ENCODE measurements around the gene COL11A1. TPM values are rescaled to one million over a fixed set of nuclear protein-coding genes. Genes with fewer than 3 reads are reported as not detected.
"Not testable (repeated sequence)": the region's sequence is repeated elsewhere in the genome, so short reads cannot be mapped to it uniquely, and the experiment has no call there.

COL11A1 gene
- total RNA-seq, 4 donors from 2014 or later = 0.34 to 3.7 (median 1.8) TPM

GRCh38 chr1:103129796-103130195 is 21.5 kb upstream of the COL11A1 start:
- no peak for DNase-seq (ENCODE audit: low spot score in 2 of 2)
- TF ChIP-seq POLR2A (IDR thresholded peaks at IDR 0.05) (no peak), CTCF (IDR thresholded peaks at IDR 0.05) (no peak)
- intact Hi-C loops (cut with DNase I; ENCODE audit: low total_unique reads) = no loop called here
- no peak overlapping the region for H3K4me3 ChIP-seq (ENCODE audit: low read depth, poor library complexity, severe bottlenecking)
- WGBS, 2 donors = 69 to 79% methylated on average over 1 of the region's 1 CpG

- 0 to 85% methylated on average over 1 of the region's 1 CpG for WGBS, 2 donors
- no peak overlapping the region for H3K4me3 ChIP-seq (ENCODE audit: low read depth, poor library complexity, severe bottlenecking)
- intact Hi-C loops (cut with DNase I; ENCODE audit: low total_unique reads) = no loop called here
- DNase-seq (ENCODE audit: low spot score in 2 of 2) = no peak
- TF ChIP-seq CTCF (IDR thresholded peaks at IDR 0.05) = no peak
- TF ChIP-seq POLR2A (IDR thresholded peaks at IDR 0.05) = no peak
These were observed 20.9 kb upstream of the COL11A1 start for GRCh38 chr1:103129255-103129654.

GRCh38 chr1:103128256-103128655 is 19.9 kb upstream of the COL11A1 start:
- DNase-seq (ENCODE audit: low spot score in 2 of 2); intact Hi-C loops (cut with DNase I; ENCODE audit: low total_unique reads); H3K4me3 ChIP-seq (ENCODE audit: low read depth, poor library complexity, severe bottlenecking): not testable (repeated sequence)
- WGBS, 2 donors = 65 to 66% methylated on average over 2 of the region's 2 CpGs

- no peak for DNase-seq (ENCODE audit: low spot score in 2 of 2)
- 72 to 82% methylated on average over 2 of the region's 2 CpGs for WGBS, 2 donors
- intact Hi-C loops (cut with DNase I; ENCODE audit: low total_unique reads) = no loop called here
- H3K4me3 ChIP-seq (ENCODE audit: low read depth, poor library complexity, severe bottlenecking) = no peak overlapping the region
- TF ChIP-seq CTCF (IDR thresholded peaks at IDR 0.05) (no peak), POLR2A (IDR thresholded peaks at IDR 0.05) (no peak)
These were observed 16.9 kb upstream of the COL11A1 start for GRCh38 chr1:103125219-103125618.

- WGBS, 2 donors = 79 to 85% methylated on average over 2 of the region's 2 CpGs
- no peak for TF ChIP-seq CTCF (IDR thresholded peaks at IDR 0.05)
- no peak for TF ChIP-seq POLR2A (IDR thresholded peaks at IDR 0.05)
- intact Hi-C loops (cut with DNase I; ENCODE audit: low total_unique reads) = no loop called here
These were observed 14.8 kb upstream of the COL11A1 start for GRCh38 chr1:103122983-103123720.

GRCh38 chr1:103120981-103121380 is 12.7 kb upstream of the COL11A1 start:
- intact Hi-C loops (cut with DNase I; ENCODE audit: low total_unique reads) = no loop called here
- no peak overlapping the region for H3K4me3 ChIP-seq (ENCODE audit: low read depth, poor library complexity, severe bottlenecking)
- no peak for TF ChIP-seq POLR2A (IDR thresholded peaks at IDR 0.05)
- no peak for TF ChIP-seq CTCF (IDR thresholded peaks at IDR 0.05)
- DNase-seq (ENCODE audit: low spot score in 2 of 2) = no peak
- WGBS, 2 donors = 86 to 93% methylated on average over 2 of the region's 2 CpGs

More at GRCh38 chr1:103122983-103123720, 14.8 kb upstream of the COL11A1 start:
- DNase-seq (ENCODE audit: low spot score in 2 of 2) = no peak
- H3K4me3 ChIP-seq (ENCODE audit: low read depth, poor library complexity, severe bottlenecking) = no peak overlapping the region
